ENCODE results near the gene PCSK1N.

- no peak for TF ChIP-seq POLR2A (IDR thresholded peaks at IDR 0.05; ENCODE audit: low read depth, low read length)
- TF ChIP-seq TAF1 (IDR thresholded peaks at IDR 0.05; ENCODE audit: borderline replicate concordance, low read depth, low read length): no peak
- TF ChIP-seq POLR2AphosphoS5 (IDR thresholded peaks at IDR 0.05; ENCODE audit: low read depth, low read length): no peak
Observed at GRCh38 chrX:48784726-48785125, 50.7 kb downstream of the PCSK1N start.

Measured in GM12892 (cell line).